HepG2 (cell line): ENCODE data around the gene B3GNT8. TPM values are rescaled to one million over a fixed set of nuclear protein-coding genes. Genes with fewer than 3 reads are reported as not detected.

ENCODE experiments used
- ATAC-seq: fragments of 200-7000 bp; cut with Tn5 transposase; 3 replicates; pipeline ENCODE4 v1.9.1; 2020; ENCODE audit warnings: mild to moderate bottlenecking, moderate library complexity
- BruUV-seq: library from RNA; stranded (reverse); fragments of 400-500 nt; replicated peaks from 2 replicates; lab custom pipeline; 2021; lab: Mats Ljungman, UMichigan
- CTCF ChIA-PET: fragments of 300-600 bp; formaldehyde crosslinking; extraction: SDS; loops from one replicate; lab custom pipeline; 2021; ENCODE audit warnings: low total read pairs, inconsistent platforms, low intra/inter-chr PET ratio; lab: Yijun Ruan, JAX
- POLR2A ChIA-PET: fragments of 350-600 bp; sonication (Branson Sonifier 250); formaldehyde crosslinking; loops from one replicate; lab custom pipeline; 2020; ENCODE audit warnings: antibody characterized with exemption, inconsistent platforms; lab: Yijun Ruan, JAX
- DNase-seq: peaks from one replicate; pipeline ENCODE4 v3.0.0-alpha.2; 2015; ENCODE audit warnings: low spot score
- FAIRE-seq: peaks from 3 replicates; lab custom pipeline; 2011; peaks lifted over from hg19 to GRCh38; lab: Jason Lieb, UNC
- H2AFZ ChIP-seq: one replicate; pipeline ENCODE4 v1.6.1; 2011; ENCODE audit warnings: low read length, inconsistent platforms
- H3K27ac ChIP-seq: fragments of 300-600 bp; 3 replicates; pipeline ENCODE4 v1.8.0; 2011; ENCODE audit warnings: mixed run types, mild to moderate bottlenecking, mixed read lengths, low read length, inconsistent platforms; ENCODE audit not compliant: insufficient read depth; ENCODE audit errors: extremely low read length
- H3K27me3 ChIP-seq, 2 experiments: fragments of 200-600 bp in 1 of 2; 2 replicates in 1 of 2; 3 replicates in 1 of 2; pipeline versions ENCODE4 v1.6.0 to v1.8.0; 2011; ENCODE audit warnings: low read length in 2 of 2, mild to moderate bottlenecking in 2 of 2, moderate library complexity in 2 of 2, inconsistent platforms in 1 of 2; ENCODE audit not compliant: insufficient read depth in 2 of 2, control insufficient read depth in 1 of 2
- H3K36me3 ChIP-seq, 2 experiments: fragments of 200-600 bp in 1 of 2; replicated peaks in 1 of 2; 2 replicates in 1 of 2; 3 replicates in 1 of 2; pipeline versions ENCODE4 v1.5.1 to v1.8.0; 2011; ENCODE audit warnings: low read length in 2 of 2, inconsistent platforms in 1 of 2; ENCODE audit not compliant: insufficient read depth in 2 of 2, control insufficient read depth in 1 of 2
- H3K4me1 ChIP-seq: 2 replicates; pipeline ENCODE4 v1.5.1; 2012; ENCODE audit warnings: low read length, inconsistent platforms; ENCODE audit not compliant: insufficient read depth
- H3K4me2 ChIP-seq: 2 replicates; pipeline ENCODE4 v1.6.0; 2011; ENCODE audit warnings: low read depth, low read length, inconsistent platforms
- H3K4me3 ChIP-seq, 3 experiments: fragments of 200-600 bp in 1 of 3; sonication (generic), shearing (Covaris generic) in 1 of 3; replicated peaks in 1 of 3; 2 replicates each; pipeline ENCODE4 v1.5.1; 2011 to 2016; ENCODE audit warnings: low read length in 3 of 3, inconsistent platforms in 2 of 3, low read depth in 2 of 3, mild to moderate bottlenecking in 2 of 3, control low read depth in 1 of 3, mixed read lengths in 1 of 3; ENCODE audit not compliant: insufficient read depth in 1 of 3
- H3K79me2 ChIP-seq: one replicate; pipeline ENCODE4 v1.6.1; 2011; ENCODE audit warnings: low read length, inconsistent platforms; ENCODE audit not compliant: insufficient read depth
- H3K9ac ChIP-seq: 2 replicates; pipeline ENCODE4 v1.6.0; 2011; ENCODE audit warnings: mild to moderate bottlenecking, low read depth, low read length, inconsistent platforms; ENCODE audit not compliant: insufficient read depth
- H3K9me3 ChIP-seq: 2 replicates; pipeline ENCODE4 v1.5.1; 2012; ENCODE audit warnings: mild to moderate bottlenecking, low read length
- H4K20me1 ChIP-seq: 2 replicates; pipeline ENCODE4 v1.6.0; 2011; ENCODE audit warnings: inconsistent platforms, mild to moderate bottlenecking, low read length, moderate library complexity; ENCODE audit not compliant: insufficient read depth
- HIVEP1 ChIP-seq: sonication (generic); formaldehyde crosslinking; IDR thresholded peaks from 2 replicates; pipeline ENCODE4 v1.4.0; 2020; ENCODE audit warnings: mild to moderate bottlenecking, missing genetic modification reagents
- HNRNPK ChIP-seq: fragments of 200-400 bp; formaldehyde crosslinking; IDR thresholded peaks from 2 replicates; pipeline ENCODE4 v1.6.1; 2018; ENCODE audit warnings: low read length, low read depth, moderate library complexity, mild to moderate bottlenecking; ENCODE audit not compliant: poor library complexity, severe bottlenecking
- KLF11 ChIP-seq: IDR thresholded peaks from 2 replicates; pipeline ENCODE4 v1.6.1; 2016; ENCODE audit warnings: missing compliant biosample characterization
- NONO ChIP-seq, 2 experiments: fragments of 450-650 bp in 1 of 2; sonication (generic) in 1 of 2; formaldehyde crosslinking in 1 of 2; IDR thresholded peaks in 1 of 2; conservative IDR thresholded peaks in 1 of 2; 2 replicates each; pipeline versions ENCODE4 v1.6.1 to v1.8.0; 2017 to 2022; ENCODE audit warnings: mild to moderate bottlenecking in 1 of 2, missing genetic modification reagents in 1 of 2, moderate library complexity in 1 of 2
- SSRP1 ChIP-seq: IDR thresholded peaks from 2 replicates; pipeline ENCODE4 v1.6.1; 2016; ENCODE audit warnings: control low read depth
- TGIF2 ChIP-seq: IDR thresholded peaks from 2 replicates; pipeline ENCODE4 v1.6.1; 2016; ENCODE audit warnings: control low read depth, missing compliant biosample characterization
- ZMYM4 ChIP-seq: sonication (generic); formaldehyde crosslinking; IDR thresholded peaks from 2 replicates; pipeline ENCODE4 v1.8.1; 2023; ENCODE audit warnings: mild to moderate bottlenecking, missing genetic modification reagents
- ZNF331 ChIP-seq: sonication (generic); formaldehyde crosslinking; IDR thresholded peaks from 2 replicates; pipeline ENCODE4 v1.4.0; 2020; ENCODE audit warnings: missing genetic modification reagents
- ZNF607 ChIP-seq: sonication (generic); formaldehyde crosslinking; IDR thresholded peaks from 2 replicates; pipeline ENCODE4 v1.5.1; 2020; ENCODE audit warnings: missing genetic modification reagents, mild to moderate bottlenecking, borderline replicate concordance
- WGBS: methylation state at CpG from one replicate; pipeline ENCODE4 v1.1.6; 2017; ENCODE audit warnings: low lambda C conversion rate; 5-methylcytosine and 5-hydroxymethylcytosine counted together
- in situ Hi-C: cut with HindIII; loops from 2 replicates; pipeline ENCODE4 v1.10.0; 2017; ENCODE audit warnings: low pct_unique_long_range_greater_than_20kb; ENCODE audit not compliant: extremely low pct_ligation_motif_present
- intact Hi-C: fragments of 100-400 bp; cut with micrococcal nuclease; formaldehyde crosslinking; loops from one replicate; pipeline ENCODE4 v1.10.0; 2022; ENCODE audit not compliant: unreplicated experiment
- polyA plus RNA-seq, 8 experiments: library from polyadenylated mRNA; depleted of rRNA in 3 of 8; stranded (reverse) in 7 of 8; unstranded in 1 of 8; fragments of >200 nt; fragmentation: Illumina TruSeq in 4 of 8; extraction: Trizol in 4 of 8; gene quantifications; 2 replicates each; pipeline versions ENCODE4 v1.2.1 to v1.2.3, GENCODE V29; 2011 to 2016; ENCODE audit warnings: low read depth in 4 of 8, missing spikeins in 1 of 8, mixed read lengths in 1 of 8; ENCODE audit not compliant: insufficient read depth in 1 of 8
- total RNA-seq, 5 experiments: library from RNA; depleted of rRNA; stranded (reverse); fragments of >200 nt; fragmentation: Illumina TruSeq; extraction: Trizol; gene quantifications; 2 replicates each; pipeline ENCODE4 v1.2.3, GENCODE V29; 2016; ENCODE audit warnings: low read depth in 1 of 5
- TF ChIP-seq, protein P1 (sequence below): sonication (generic); formaldehyde crosslinking; IDR thresholded peaks from 2 replicates; pipeline ENCODE4 v1.9.0; 2021; ENCODE audit warnings: missing genetic modification reagents, mild to moderate bottlenecking, borderline replicate concordance
- TF ChIP-seq, protein P2 (sequence below): sonication (generic); formaldehyde crosslinking; IDR thresholded peaks from 2 replicates; pipeline ENCODE4 v1.4.0; 2020; ENCODE audit warnings: missing genetic modification reagents
- TF ChIP-seq, protein P3 (sequence below): sonication (generic); formaldehyde crosslinking; IDR thresholded peaks from 2 replicates; pipeline ENCODE4 v1.4.0; 2020; ENCODE audit warnings: missing genetic modification reagents, borderline replicate concordance

The B3GNT8 gene
- total and polyA plus RNA-seq, 2 of the 13 experiments (the other 11 are each of a cell fraction or from before 2014, with no cell fraction given): 0.26 to 1.9 TPM

DNA sequence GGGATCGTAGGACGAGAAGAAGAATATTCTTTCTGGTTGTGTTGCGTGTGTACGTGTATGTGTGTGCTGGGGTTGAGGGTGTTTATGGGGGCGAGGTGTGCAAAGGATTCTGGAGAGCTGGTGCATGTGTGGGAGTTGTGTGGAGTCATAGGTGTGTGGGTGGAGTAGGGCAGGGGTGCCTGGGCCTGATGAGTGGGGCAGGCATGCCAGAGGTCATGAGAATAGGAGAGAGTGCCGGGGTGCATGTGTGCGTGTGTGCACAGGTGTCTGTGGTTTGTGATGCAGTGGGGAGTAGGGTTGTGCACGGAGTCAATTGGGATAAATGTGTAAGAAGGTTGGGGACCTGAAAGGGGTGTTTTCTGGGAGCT lies 50.2 kb downstream of the B3GNT8 start:
- WGBS: 49% methylated on average over 8 of the region's 8 CpGs
- in situ Hi-C loops: no loop called here
- CTCF ChIA-PET: no interaction called here

GRCh38 chr19:41376241-41376997 lies 50.8 kb downstream of the B3GNT8 start, which contains the start of gene TMEM91:
TMEM91 (plus strand) TSS chr19:41376533; CDS start chr19:41378310, 1,777 bp downstream.
- Histone ChIP-seq H4K20me1 (no peaks in the 10 kb centered on the region), H2AFZ (peak within 1 kb of the TSS; percentile 64), H3K27ac (peak within 1 kb of the TSS; percentile 50), H3K9me3 (no peaks in the 10 kb centered on the region), H3K4me1 (peaks cover 26% of the 10 kb centered on the region), H3K79me2 (no peaks in the 10 kb centered on the region), H3K36me3 (no peaks in the 10 kb centered on the region; a peak in 1 of 5 replicates), H3K4me2 (peak within 1 kb of the TSS; percentile 83), H3K9ac (peak within 1 kb of the TSS; percentile 68), H3K4me3 (peak within 1 kb of the TSS; percentile 65 to 81 (median 74)), H3K27me3 (no peaks in the 10 kb centered on the region)
- 2% methylated on average over 12 of the region's 47 CpGs for WGBS
- intact Hi-C loops: no loop called here
- no peak for DNase-seq
- BruUV-seq: TSS peak; percentile 26
- ATAC-seq: peak; percentile 78
- POLR2A ChIA-PET: interaction anchor here (2.5 kb wide), 1 partner anchor 12 kb away, joined by 11 read pairs; the partner anchor contains the start of gene B9D2
- no peak for FAIRE-seq
- CTCF ChIA-PET: no interaction called here
- in situ Hi-C loops: no loop called here
- TF ChIP-seq HIVEP1 (no peak), ZNF607 (CRISPR knock-in tag) (peak; percentile 61; the same call in 1 of the 2 replicates), ZMYM4 (no peak), KLF11 (CRISPR knock-in tag) (no peak), HNRNPK (no peak), ZNF331 (CRISPR knock-in tag) (no peak)
- TF ChIP-seq, protein P1, sequence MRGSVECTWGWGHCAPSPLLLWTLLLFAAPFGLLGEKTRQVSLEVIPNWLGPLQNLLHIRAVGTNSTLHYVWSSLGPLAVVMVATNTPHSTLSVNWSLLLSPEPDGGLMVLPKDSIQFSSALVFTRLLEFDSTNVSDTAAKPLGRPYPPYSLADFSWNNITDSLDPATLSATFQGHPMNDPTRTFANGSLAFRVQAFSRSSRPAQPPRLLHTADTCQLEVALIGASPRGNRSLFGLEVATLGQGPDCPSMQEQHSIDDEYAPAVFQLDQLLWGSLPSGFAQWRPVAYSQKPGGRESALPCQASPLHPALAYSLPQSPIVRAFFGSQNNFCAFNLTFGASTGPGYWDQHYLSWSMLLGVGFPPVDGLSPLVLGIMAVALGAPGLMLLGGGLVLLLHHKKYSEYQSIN (CRISPR knock-in tag): no peak
- TF ChIP-seq, protein P2, sequence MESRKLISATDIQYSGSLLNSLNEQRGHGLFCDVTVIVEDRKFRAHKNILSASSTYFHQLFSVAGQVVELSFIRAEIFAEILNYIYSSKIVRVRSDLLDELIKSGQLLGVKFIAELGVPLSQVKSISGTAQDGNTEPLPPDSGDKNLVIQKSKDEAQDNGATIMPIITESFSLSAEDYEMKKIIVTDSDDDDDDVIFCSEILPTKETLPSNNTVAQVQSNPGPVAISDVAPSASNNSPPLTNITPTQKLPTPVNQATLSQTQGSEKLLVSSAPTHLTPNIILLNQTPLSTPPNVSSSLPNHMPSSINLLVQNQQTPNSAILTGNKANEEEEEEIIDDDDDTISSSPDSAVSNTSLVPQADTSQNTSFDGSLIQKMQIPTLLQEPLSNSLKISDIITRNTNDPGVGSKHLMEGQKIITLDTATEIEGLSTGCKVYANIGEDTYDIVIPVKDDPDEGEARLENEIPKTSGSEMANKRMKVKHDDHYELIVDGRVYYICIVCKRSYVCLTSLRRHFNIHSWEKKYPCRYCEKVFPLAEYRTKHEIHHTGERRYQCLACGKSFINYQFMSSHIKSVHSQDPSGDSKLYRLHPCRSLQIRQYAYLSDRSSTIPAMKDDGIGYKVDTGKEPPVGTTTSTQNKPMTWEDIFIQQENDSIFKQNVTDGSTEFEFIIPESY (CRISPR knock-in tag): no peak
- TF ChIP-seq, protein P3, sequence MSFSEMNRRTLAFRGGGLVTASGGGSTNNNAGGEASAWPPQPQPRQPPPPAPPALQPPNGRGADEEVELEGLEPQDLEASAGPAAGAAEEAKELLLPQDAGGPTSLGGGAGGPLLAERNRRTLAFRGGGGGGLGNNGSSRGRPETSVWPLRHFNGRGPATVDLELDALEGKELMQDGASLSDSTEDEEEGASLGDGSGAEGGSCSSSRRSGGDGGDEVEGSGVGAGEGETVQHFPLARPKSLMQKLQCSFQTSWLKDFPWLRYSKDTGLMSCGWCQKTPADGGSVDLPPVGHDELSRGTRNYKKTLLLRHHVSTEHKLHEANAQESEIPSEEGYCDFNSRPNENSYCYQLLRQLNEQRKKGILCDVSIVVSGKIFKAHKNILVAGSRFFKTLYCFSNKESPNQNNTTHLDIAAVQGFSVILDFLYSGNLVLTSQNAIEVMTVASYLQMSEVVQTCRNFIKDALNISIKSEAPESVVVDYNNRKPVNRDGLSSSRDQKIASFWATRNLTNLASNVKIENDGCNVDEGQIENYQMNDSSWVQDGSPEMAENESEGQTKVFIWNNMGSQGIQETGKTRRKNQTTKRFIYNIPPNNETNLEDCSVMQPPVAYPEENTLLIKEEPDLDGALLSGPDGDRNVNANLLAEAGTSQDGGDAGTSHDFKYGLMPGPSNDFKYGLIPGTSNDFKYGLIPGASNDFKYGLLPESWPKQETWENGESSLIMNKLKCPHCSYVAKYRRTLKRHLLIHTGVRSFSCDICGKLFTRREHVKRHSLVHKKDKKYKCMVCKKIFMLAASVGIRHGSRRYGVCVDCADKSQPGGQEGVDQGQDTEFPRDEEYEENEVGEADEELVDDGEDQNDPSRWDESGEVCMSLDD (CRISPR knock-in tag): no peak

More for the DNA sequence above, 50.2 kb downstream of the B3GNT8 start:
- Histone ChIP-seq H3K27me3 (no peaks in the 10 kb centered on the region), H3K9ac (peak overlapping the region; percentile 68), H3K4me2 (peak overlapping the region; percentile 83), H3K36me3 (no peaks in the 10 kb centered on the region; a peak in 1 of 5 replicates), H3K4me1 (peaks cover 26% of the 10 kb centered on the region), H3K79me2 (no peaks in the 10 kb centered on the region), H4K20me1 (no peaks in the 10 kb centered on the region), H3K9me3 (no peaks in the 10 kb centered on the region), H3K4me3 (peak overlapping the region; percentile 65 to 81 (median 74)), H3K27ac (peak overlapping the region; percentile 50), H2AFZ (no peak overlapping the region)
- no peak for TF ChIP-seq SSRP1
- TF ChIP-seq TGIF2 (CRISPR knock-in tag): 0 out of 2 replicates have a peak, but pooled peaks have one; percentile 2
- TF ChIP-seq NONO (IDR thresholded peaks at IDR 0.05): no peak
- TF ChIP-seq NONO (CRISPR knock-in tag; conservative IDR thresholded peaks at IDR 0.05): 0 out of 2 replicates have a peak, but pooled peaks have one; percentile 11
- intact Hi-C loops: no loop called here
- ATAC-seq (peak; percentile 58), FAIRE-seq (peak; percentile 44), DNase-seq (no peak)
- no TSS peak for BruUV-seq
- POLR2A ChIA-PET: interaction anchor here (2.5 kb wide), 1 partner anchor 13 kb away, joined by 11 read pairs; the partner anchor contains the start of gene B9D2
